Body of pancreas (tissue), 4 donors: ENCODE measurements around the gene MIAT. TPM values are rescaled to one million over a fixed set of nuclear protein-coding genes. Genes with fewer than 3 reads are reported as not detected.

ENCODE experiments used
- ATAC-seq: fragments of 150-250 bp; one replicate; pipeline ENCODE4 v1.9.1; 2016
- DNase-seq, 4 donors: peaks; one replicate each; pipeline ENCODE4 v3.0.0-alpha.2; 2019
- H3K27ac ChIP-seq, 4 donors: fragments of 200-600 bp; sonication (generic); 1 replicate in 3 of 4; 2 replicates in 1 of 4; pipeline versions ENCODE4 v1.5.1 to v1.6.1; 2016 to 2019; ENCODE audit warnings: mild to moderate bottlenecking in 1 of 4, mixed read lengths in 1 of 4, moderate library complexity in 1 of 4
- H3K27me3 ChIP-seq, 2 donors: fragments of 200-600 bp; sonication (generic); one replicate each; pipeline ENCODE4 v1.6.0; 2016; ENCODE audit warnings: mild to moderate bottlenecking in 1 of 2
- H3K36me3 ChIP-seq, 2 donors: fragments of 200-600 bp; sonication (generic); replicated peaks in 1 of 2; 2 replicates each; pipeline ENCODE4 v1.5.1; 2016; ENCODE audit warnings: low read depth in 2 of 2; ENCODE audit not compliant: insufficient read depth in 1 of 2
- H3K4me1 ChIP-seq: fragments of 200-600 bp; sonication (generic); one replicate; pipeline ENCODE4 v1.6.0; 2016
- H3K4me3 ChIP-seq, 2 donors: fragments of 200-600 bp; sonication (generic); 1 replicate in 1 of 2; 2 replicates in 1 of 2; pipeline ENCODE4 v1.5.1; 2016 to 2019
- H3K9me3 ChIP-seq, 3 donors: fragments of 200-600 bp; sonication (generic); 1 replicate in 2 of 3; 2 replicates in 1 of 3; pipeline ENCODE4 v1.5.1; 2016
- POLR2A ChIP-seq, 3 donors: fragments of 450-650 bp; IDR thresholded peaks; one replicate each; pipeline ENCODE4 v1.6.1; 2016; ENCODE audit warnings: antibody characterized with exemption in 3 of 3, mild to moderate bottlenecking in 2 of 3
- WGBS, 2 donors: methylation state at CpG; one replicate each; pipeline ENCODE4 v1.1.5; 2017; 5-methylcytosine and 5-hydroxymethylcytosine counted together
- intact Hi-C: fragments of 100-400 bp; cut with DNase I; formaldehyde crosslinking; loops from one replicate; pipeline ENCODE4 v1.15.1; 2023
- total RNA-seq, 2 donors: library from RNA; depleted of rRNA; stranded (reverse); fragments of >200 nt; gene quantifications; one replicate each; pipeline ENCODE4 v1.1.0, GENCODE V29; 2016
- TF ChIP-seq, protein P1 (sequence below), 7 experiments: fragments of 450-650 bp in 4 of 7; fragments of 200-600 bp in 3 of 7; sonication (generic) in 3 of 7; IDR thresholded peaks; one replicate each; pipeline ENCODE4 v1.5.1; 2016 to 2019; ENCODE audit warnings: antibody characterized with exemption in 7 of 7

MIAT gene
- total RNA-seq, 2 donors from 2014 or later: 1.0 to 2.6 TPM

GRCh38 chr22:26635117-26635516, 22.3 kb upstream of the MIAT start:
- DNase-seq (no peak), ATAC-seq (no peak)
- 67 to 80% methylated on average over 2 of the region's 2 CpGs for WGBS, 2 donors
- H3K36me3 ChIP-seq: no peaks in the 10 kb centered on the region
- no peaks in the 10 kb centered on the region for H3K4me1 ChIP-seq
- H3K27ac ChIP-seq: no peak overlapping the region
- no peak overlapping the region for H3K4me3 ChIP-seq
- intact Hi-C loops: no loop called here
- TF ChIP-seq, protein P1, sequence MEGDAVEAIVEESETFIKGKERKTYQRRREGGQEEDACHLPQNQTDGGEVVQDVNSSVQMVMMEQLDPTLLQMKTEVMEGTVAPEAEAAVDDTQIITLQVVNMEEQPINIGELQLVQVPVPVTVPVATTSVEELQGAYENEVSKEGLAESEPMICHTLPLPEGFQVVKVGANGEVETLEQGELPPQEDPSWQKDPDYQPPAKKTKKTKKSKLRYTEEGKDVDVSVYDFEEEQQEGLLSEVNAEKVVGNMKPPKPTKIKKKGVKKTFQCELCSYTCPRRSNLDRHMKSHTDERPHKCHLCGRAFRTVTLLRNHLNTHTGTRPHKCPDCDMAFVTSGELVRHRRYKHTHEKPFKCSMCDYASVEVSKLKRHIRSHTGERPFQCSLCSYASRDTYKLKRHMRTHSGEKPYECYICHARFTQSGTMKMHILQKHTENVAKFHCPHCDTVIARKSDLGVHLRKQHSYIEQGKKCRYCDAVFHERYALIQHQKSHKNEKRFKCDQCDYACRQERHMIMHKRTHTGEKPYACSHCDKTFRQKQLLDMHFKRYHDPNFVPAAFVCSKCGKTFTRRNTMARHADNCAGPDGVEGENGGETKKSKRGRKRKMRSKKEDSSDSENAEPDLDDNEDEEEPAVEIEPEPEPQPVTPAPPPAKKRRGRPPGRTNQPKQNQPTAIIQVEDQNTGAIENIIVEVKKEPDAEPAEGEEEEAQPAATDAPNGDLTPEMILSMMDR (IDR thresholded peaks at IDR 0.05): no peak
- TF ChIP-seq POLR2A (IDR thresholded peaks at IDR 0.05): no peak
- no peaks in the 10 kb centered on the region for H3K9me3 ChIP-seq
- no peaks in the 10 kb centered on the region for H3K27me3 ChIP-seq

GRCh38 chr22:26636296-26636695, 21.1 kb upstream of the MIAT start:
- Histone ChIP-seq H3K27me3 (no peaks in the 10 kb centered on the region), H3K9me3 (no peaks in the 10 kb centered on the region), H3K36me3 (no peaks in the 10 kb centered on the region), H3K4me1 (no peaks in the 10 kb centered on the region), H3K27ac (no peak overlapping the region), H3K4me3 (no peak overlapping the region)
- ATAC-seq: no peak
- intact Hi-C loops: no loop called here
- WGBS, 2 donors: 19 to 43% methylated on average over 1 of the region's 1 CpG
- TF ChIP-seq, protein P1 (IDR thresholded peaks at IDR 0.05): no peak
- TF ChIP-seq POLR2A (IDR thresholded peaks at IDR 0.05): no peak
- DNase-seq: no peak

- no peaks in the 10 kb centered on the region for H3K27me3 ChIP-seq
- no peaks in the 10 kb centered on the region for H3K36me3 ChIP-seq
- 43 to 62% methylated on average over 8 of the region's 8 CpGs for WGBS, 2 donors
- intact Hi-C loops: no loop called here
- ATAC-seq (no peak), DNase-seq (no peak)
- no peaks in the 10 kb centered on the region for H3K9me3 ChIP-seq
- H3K27ac ChIP-seq: no peak overlapping the region
- TF ChIP-seq, protein P1 (IDR thresholded peaks at IDR 0.05): no peak
- no peak for TF ChIP-seq POLR2A (IDR thresholded peaks at IDR 0.05)
- peaks cover 5% of the 10 kb centered on the region for H3K4me1 ChIP-seq
- H3K4me3 ChIP-seq: no peak overlapping the region
Measured at GRCh38 chr22:26642465-26643417, 14.6 kb upstream of the MIAT start.

GRCh38 chr22:26643418-26644100, 13.8 kb upstream of the MIAT start:
- no peak for TF ChIP-seq POLR2A (IDR thresholded peaks at IDR 0.05)
- TF ChIP-seq, protein P1 (IDR thresholded peaks at IDR 0.05): no peak
- intact Hi-C loops: no loop called here
- Histone ChIP-seq H3K36me3 (no peaks in the 10 kb centered on the region), H3K4me3 (no peak overlapping the region), H3K27ac (no peak overlapping the region), H3K27me3 (no peaks in the 10 kb centered on the region), H3K9me3 (no peaks in the 10 kb centered on the region), H3K4me1 (peaks cover 5% of the 10 kb centered on the region)
- DNase-seq (no peak), ATAC-seq (no peak)
- whole genome bisulfite sequencing, 2 donors: 77% methylated on average over 15 of the region's 15 CpGs
